Fibroblast of mammary gland (primary cell): ENCODE data around the gene ATXN1.

Experiments used
- DNase-seq: peaks from one replicate; pipeline ENCODE4 v3.0.0-alpha.2; 2010; ENCODE audit warnings: low read depth
- H3K4me3 ChIP-seq: 2 replicates; pipeline ENCODE4 v1.5.1; 2011; ENCODE audit warnings: low read depth, mild to moderate bottlenecking, low read length, moderate library complexity; ENCODE audit not compliant: control insufficient read depth
- CTCF ChIP-seq: conservative IDR thresholded peaks from 2 replicates; pipeline ENCODE4 v1.5.1; 2011; ENCODE audit warnings: low read depth, low read length, inconsistent platforms; ENCODE audit not compliant: control insufficient read depth, insufficient read depth

The ATXN1 gene

GRCh38 chr6:16721977-16722376 lies 39.3 kb downstream of the ATXN1 start:
- H3K4me3 ChIP-seq, result no peak overlapping the region
- no peak for TF ChIP-seq CTCF
- DNase-seq, result no peak

- H3K4me3 ChIP-seq, result no peak overlapping the region
- TF ChIP-seq CTCF, result no peak
- no peak for DNase-seq
These were observed 40.4 kb downstream of the ATXN1 start for GRCh38 chr6:16720861-16721260.

DNA sequence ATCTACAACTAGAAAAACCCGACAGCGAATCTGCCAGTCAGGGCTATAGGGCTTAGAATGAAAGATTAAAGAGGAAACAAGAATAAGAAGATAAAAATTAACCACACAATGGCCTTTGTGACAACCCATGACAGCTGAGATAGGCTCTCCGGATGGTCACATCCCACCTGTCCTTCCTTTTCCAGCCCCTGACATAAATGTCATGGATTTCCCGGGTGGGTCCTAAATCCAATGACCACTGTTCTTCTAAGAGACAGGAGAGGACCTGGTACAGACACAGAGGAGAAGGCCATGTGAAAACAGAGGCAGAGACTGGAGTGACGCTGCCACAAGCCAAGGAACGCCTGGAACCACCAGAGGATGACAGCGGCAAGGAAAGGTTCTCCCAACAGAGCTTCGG lies 41.8 kb downstream of the ATXN1 start:
- DNase-seq, result no peak
- TF ChIP-seq CTCF, result no peak
- no peak overlapping the region for H3K4me3 ChIP-seq

DNA sequence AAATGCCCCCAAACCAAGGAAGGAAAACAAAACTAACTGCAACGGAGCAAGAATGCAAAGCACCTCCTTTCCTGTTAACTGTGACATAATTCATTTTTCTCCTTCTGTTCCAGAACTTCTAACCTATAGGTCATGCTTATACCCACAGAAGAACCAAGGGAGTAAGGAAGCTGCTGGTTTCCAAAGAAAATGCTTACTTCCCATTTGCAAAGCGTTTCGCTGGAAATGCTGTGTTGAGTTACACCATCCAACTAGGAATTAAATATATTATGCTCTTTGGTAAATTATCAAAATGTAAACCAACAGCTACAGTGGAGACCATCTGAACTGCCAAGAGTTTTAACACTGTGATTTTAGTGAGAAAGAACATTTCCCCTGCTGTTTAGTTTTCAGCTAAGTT lies 42.9 kb downstream of the ATXN1 start:
- no peak overlapping the region for H3K4me3 ChIP-seq
- TF ChIP-seq CTCF, result no peak
- DNase-seq, result no peak

DNA sequence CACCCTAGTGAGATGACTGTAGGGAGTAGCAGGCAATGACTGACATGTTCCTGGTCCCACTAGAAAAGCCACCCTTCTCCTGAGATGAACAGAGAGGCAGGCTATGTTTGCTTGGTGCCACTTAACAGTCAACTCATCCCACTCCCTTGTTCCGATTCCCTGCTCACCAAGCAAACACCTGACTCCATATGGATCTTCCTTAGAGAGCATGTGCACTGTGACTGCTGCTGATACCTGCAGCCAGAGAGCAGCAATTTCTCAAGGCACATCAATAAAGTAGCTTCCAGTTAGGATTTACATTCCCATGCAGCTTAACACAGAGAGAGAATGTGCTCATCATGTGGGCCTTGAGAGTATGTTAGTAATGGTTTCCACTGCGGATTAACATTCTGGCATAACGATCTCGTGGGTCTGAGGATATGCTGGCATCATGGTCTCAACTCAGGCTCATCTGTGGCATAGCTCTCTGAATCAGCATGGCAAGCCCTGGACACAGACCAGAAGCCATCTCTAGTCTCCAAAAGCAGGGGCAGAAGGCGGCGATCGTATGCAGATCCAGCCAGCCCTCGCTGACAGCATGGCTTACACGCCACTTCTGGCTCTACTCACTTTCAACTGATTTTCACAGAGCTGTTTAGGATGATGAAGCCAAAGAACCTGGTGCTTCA lies 43.9 kb downstream of the ATXN1 start:
- TF ChIP-seq CTCF, result no peak
- H3K4me3 ChIP-seq, result no peak overlapping the region
- no peak for DNase-seq

DNA sequence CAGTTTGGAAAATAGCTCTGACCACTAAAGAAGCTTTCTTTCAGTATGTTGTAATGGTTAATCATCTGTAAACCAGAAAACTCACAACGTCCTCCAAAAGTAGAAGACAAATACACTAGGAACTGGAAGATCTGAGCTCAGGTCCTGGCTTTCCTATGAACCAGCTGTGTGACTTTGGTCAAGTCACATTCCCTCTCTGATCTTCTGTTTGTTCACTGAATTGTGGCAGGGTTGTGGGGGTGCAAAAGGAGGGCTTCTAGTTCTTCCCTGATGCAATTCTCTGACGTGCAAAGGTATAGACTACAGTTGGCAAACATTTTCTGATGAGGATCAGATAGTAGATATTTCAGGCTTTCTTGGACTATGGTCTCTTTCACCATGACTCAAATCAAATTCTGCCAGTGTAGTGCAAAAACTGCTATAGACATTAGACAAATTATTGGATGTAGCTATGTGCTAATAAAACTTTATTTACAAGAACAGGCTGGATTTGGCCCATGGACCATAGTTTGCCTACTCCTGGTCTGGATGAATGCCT lies 44.9 kb downstream of the ATXN1 start:
- no peak for DNase-seq
- H3K4me3 ChIP-seq, result no peak overlapping the region
- TF ChIP-seq CTCF, result no peak
